ENCODE results near the gene EXOC3L2. TPM values are rescaled to one million over a fixed set of nuclear protein-coding genes. Genes with fewer than 3 reads are reported as not detected.

EXOC3L2 gene
- total RNA-seq, 1 experiment from 2014 or later = not detected

- ChIA-PET RAD21 (ENCODE audit: low non-redundant PET in 1 of 2, low total read pairs in 2 of 2, uncharacterized antibody in 2 of 2, unreplicated experiment in 2 of 2) (no interaction called here), CTCF (no interaction called here), POLR2A (no interaction called here)
- Histone ChIP-seq H3K79me2 (ENCODE audit: insufficient read depth, low read length) (no peaks in the 10 kb centered on the region), H3K4me2 (ENCODE audit: low read length) (no peak overlapping the region), H3K4me1 (ENCODE audit: control insufficient read depth in 1 of 2, insufficient read depth in 2 of 2, low read length in 2 of 2) (no peaks in the 10 kb centered on the region), H3K27ac (ENCODE audit: low read depth, low read length) (no peak overlapping the region), H3K9me3 (ENCODE audit: control insufficient read depth in 1 of 2, insufficient read depth in 1 of 2, low read depth in 1 of 2, low read length in 2 of 2) (no peaks in the 10 kb centered on the region), H3K27me3 (ENCODE audit: insufficient read depth, low read length) (no peaks in the 10 kb centered on the region), H3K9me2 (ENCODE audit: insufficient read depth) (no peaks in the 10 kb centered on the region), H3K9ac (ENCODE audit: low read length) (no peak overlapping the region), H4K20me1 (ENCODE audit: insufficient read depth) (no peaks in the 10 kb centered on the region), H2AFZ (ENCODE audit: low read depth, low read length, poor library complexity, severe bottlenecking) (no peak overlapping the region), H3K4me3 (replicated peaks in 1 of 2; ENCODE audit: low read depth in 1 of 2, low read length in 2 of 2) (no peak overlapping the region), H3K36me3 (ENCODE audit: control insufficient read depth in 1 of 2, insufficient read depth in 2 of 2, low read length in 2 of 2) (no peaks in the 10 kb centered on the region)
- TF ChIP-seq CEBPB (IDR thresholded peaks at IDR 0.05; ENCODE audit: low read depth) = no peak
- TF ChIP-seq, protein P1, sequence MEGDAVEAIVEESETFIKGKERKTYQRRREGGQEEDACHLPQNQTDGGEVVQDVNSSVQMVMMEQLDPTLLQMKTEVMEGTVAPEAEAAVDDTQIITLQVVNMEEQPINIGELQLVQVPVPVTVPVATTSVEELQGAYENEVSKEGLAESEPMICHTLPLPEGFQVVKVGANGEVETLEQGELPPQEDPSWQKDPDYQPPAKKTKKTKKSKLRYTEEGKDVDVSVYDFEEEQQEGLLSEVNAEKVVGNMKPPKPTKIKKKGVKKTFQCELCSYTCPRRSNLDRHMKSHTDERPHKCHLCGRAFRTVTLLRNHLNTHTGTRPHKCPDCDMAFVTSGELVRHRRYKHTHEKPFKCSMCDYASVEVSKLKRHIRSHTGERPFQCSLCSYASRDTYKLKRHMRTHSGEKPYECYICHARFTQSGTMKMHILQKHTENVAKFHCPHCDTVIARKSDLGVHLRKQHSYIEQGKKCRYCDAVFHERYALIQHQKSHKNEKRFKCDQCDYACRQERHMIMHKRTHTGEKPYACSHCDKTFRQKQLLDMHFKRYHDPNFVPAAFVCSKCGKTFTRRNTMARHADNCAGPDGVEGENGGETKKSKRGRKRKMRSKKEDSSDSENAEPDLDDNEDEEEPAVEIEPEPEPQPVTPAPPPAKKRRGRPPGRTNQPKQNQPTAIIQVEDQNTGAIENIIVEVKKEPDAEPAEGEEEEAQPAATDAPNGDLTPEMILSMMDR (IDR thresholded peaks at IDR 0.05 in 2 of 3, conservative IDR thresholded peaks at IDR 0.05 in 1 of 3; ENCODE audit: borderline replicate concordance in 1 of 3, insufficient read depth in 1 of 3, low read depth in 2 of 3, low read length in 2 of 3) = no peak
- TF ChIP-seq POLR2AphosphoS5 (IDR thresholded peaks at IDR 0.05; ENCODE audit: low read depth, low read length) = no peak
- no peak for TF ChIP-seq FOSL1 (IDR thresholded peaks at IDR 0.05; ENCODE audit: low read depth)
- no peak for TF ChIP-seq POLR2A (IDR thresholded peaks at IDR 0.05; ENCODE audit: borderline replicate concordance, extremely low read depth, insufficient read depth, insufficient read length)
- TF ChIP-seq ZFX (IDR thresholded peaks at IDR 0.05) = no peak
- no peak for TF ChIP-seq ATF3 (IDR thresholded peaks at IDR 0.05)
- TF ChIP-seq EZH2phosphoT487 (IDR thresholded peaks at IDR 0.05; ENCODE audit: borderline replicate concordance) = no peak
- no peak for TF ChIP-seq TCF7L2 (IDR thresholded peaks at IDR 0.05; ENCODE audit: borderline replicate concordance, extremely low read depth, insufficient read depth, insufficient read length)
- ATAC-seq = no peak
- BruUV-seq (replicated peaks) = no TSS peak
- DNase-seq (ENCODE audit: low read depth, low spot score) = no peak
- intact Hi-C loops (cut with micrococcal nuclease) = no loop called here
Observed at GRCh38 chr19:45218426-45218825, 26.8 kb downstream of the EXOC3L2 start.

GRCh38 chr19:45217957-45218334 lies 27.3 kb downstream of the EXOC3L2 start:
- no peaks in the 10 kb centered on the region for H3K27me3 ChIP-seq (ENCODE audit: insufficient read depth, low read length)
- intact Hi-C loops (cut with micrococcal nuclease) = no loop called here
- no peak for TF ChIP-seq FOSL1 (IDR thresholded peaks at IDR 0.05; ENCODE audit: low read depth)
- TF ChIP-seq REST (IDR thresholded peaks at IDR 0.05; ENCODE audit: low read depth) = no peak
- TF ChIP-seq POLR2A (IDR thresholded peaks at IDR 0.05; ENCODE audit: borderline replicate concordance, extremely low read depth, insufficient read depth, insufficient read length) = no peak
- no peak for TF ChIP-seq CEBPB (IDR thresholded peaks at IDR 0.05; ENCODE audit: low read depth)
- no peak for TF ChIP-seq EGR1 (IDR thresholded peaks at IDR 0.05; ENCODE audit: low read depth)
- TF ChIP-seq YY1 (IDR thresholded peaks at IDR 0.05; ENCODE audit: extremely low read depth, insufficient replicate concordance, low read depth, low read length) = no peak
- TF ChIP-seq ATF3 (IDR thresholded peaks at IDR 0.05) = no peak
- no peak for TF ChIP-seq TCF7L2 (IDR thresholded peaks at IDR 0.05; ENCODE audit: borderline replicate concordance, extremely low read depth, insufficient read depth, insufficient read length)
- no peak for TF ChIP-seq ZNF274 (IDR thresholded peaks at IDR 0.05; ENCODE audit: low read depth, low read length)
- TF ChIP-seq POLR2AphosphoS5 (IDR thresholded peaks at IDR 0.05; ENCODE audit: low read depth, low read length) = no peak
- TF ChIP-seq SRF (IDR thresholded peaks at IDR 0.05; ENCODE audit: low read depth) = no peak

More at GRCh38 chr19:45217957-45218334, 27.3 kb downstream of the EXOC3L2 start:
- H3K4me2 ChIP-seq (ENCODE audit: low read length) = no peak overlapping the region
- no peak overlapping the region for H3K27ac ChIP-seq (ENCODE audit: low read depth, low read length)
- no TSS peak for BruUV-seq (replicated peaks)
- no peaks in the 10 kb centered on the region for H3K36me3 ChIP-seq (ENCODE audit: control insufficient read depth in 1 of 2, insufficient read depth in 2 of 2, low read length in 2 of 2)
- H3K4me3 ChIP-seq (replicated peaks in 1 of 2; ENCODE audit: low read depth in 1 of 2, low read length in 2 of 2) = no peak overlapping the region
- POLR2A ChIA-PET = no interaction called here
- DNase-seq (ENCODE audit: low read depth, low spot score) (no peak), ATAC-seq (no peak)
- CTCF ChIA-PET = no interaction called here
- no peaks in the 10 kb centered on the region for H3K9me2 ChIP-seq (ENCODE audit: insufficient read depth)
- no peaks in the 10 kb centered on the region for H4K20me1 ChIP-seq (ENCODE audit: insufficient read depth)
- no peaks in the 10 kb centered on the region for H3K4me1 ChIP-seq (ENCODE audit: control insufficient read depth in 1 of 2, insufficient read depth in 2 of 2, low read length in 2 of 2)
- no peak overlapping the region for H2AFZ ChIP-seq (ENCODE audit: low read depth, low read length, poor library complexity, severe bottlenecking)
- RAD21 ChIA-PET (ENCODE audit: low non-redundant PET in 1 of 2, low total read pairs in 2 of 2, uncharacterized antibody in 2 of 2, unreplicated experiment in 2 of 2) = no interaction called here
- no peaks in the 10 kb centered on the region for H3K9me3 ChIP-seq (ENCODE audit: control insufficient read depth in 1 of 2, insufficient read depth in 1 of 2, low read depth in 1 of 2, low read length in 2 of 2)
- no peaks in the 10 kb centered on the region for H3K79me2 ChIP-seq (ENCODE audit: insufficient read depth, low read length)
- no peak overlapping the region for H3K9ac ChIP-seq (ENCODE audit: low read length)

All from HCT116 (cell line).